ENCODE data around the gene TARDBP.
"Not testable (repeated sequence)": the region's sequence is repeated elsewhere in the genome, so short reads cannot be mapped to it uniquely, and the experiment has no call there.

TARDBP gene

DNA sequence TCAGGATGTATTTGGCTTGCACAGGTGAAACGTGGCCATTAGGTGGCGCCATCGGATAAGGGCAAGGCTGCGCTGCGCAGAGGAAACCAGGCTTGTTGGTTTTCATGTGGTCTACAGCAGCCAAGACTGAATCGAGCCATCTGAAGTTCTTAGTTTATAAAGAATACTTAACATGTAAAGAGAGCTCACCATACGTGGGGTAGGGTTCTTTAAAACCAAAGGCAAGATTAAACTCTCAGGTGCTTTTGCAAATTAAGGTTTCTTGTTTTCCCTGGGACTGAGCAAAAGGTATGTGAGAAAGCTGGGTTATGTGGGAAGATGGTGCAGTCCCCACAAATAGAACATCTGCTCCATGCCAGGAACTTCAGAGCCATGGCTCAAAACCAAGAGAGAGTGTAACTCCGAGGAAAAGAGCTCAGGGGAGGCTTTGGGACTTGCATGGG, 25.3 kb downstream of the TARDBP start:
- TF ChIP-seq, protein P1, sequence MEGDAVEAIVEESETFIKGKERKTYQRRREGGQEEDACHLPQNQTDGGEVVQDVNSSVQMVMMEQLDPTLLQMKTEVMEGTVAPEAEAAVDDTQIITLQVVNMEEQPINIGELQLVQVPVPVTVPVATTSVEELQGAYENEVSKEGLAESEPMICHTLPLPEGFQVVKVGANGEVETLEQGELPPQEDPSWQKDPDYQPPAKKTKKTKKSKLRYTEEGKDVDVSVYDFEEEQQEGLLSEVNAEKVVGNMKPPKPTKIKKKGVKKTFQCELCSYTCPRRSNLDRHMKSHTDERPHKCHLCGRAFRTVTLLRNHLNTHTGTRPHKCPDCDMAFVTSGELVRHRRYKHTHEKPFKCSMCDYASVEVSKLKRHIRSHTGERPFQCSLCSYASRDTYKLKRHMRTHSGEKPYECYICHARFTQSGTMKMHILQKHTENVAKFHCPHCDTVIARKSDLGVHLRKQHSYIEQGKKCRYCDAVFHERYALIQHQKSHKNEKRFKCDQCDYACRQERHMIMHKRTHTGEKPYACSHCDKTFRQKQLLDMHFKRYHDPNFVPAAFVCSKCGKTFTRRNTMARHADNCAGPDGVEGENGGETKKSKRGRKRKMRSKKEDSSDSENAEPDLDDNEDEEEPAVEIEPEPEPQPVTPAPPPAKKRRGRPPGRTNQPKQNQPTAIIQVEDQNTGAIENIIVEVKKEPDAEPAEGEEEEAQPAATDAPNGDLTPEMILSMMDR (IDR thresholded peaks at IDR 0.05): peak; percentile 98
- no peak for TF ChIP-seq ZFX (IDR thresholded peaks at IDR 0.05; ENCODE audit: borderline replicate concordance)
- no peak overlapping the region for H3K27ac ChIP-seq

DNA sequence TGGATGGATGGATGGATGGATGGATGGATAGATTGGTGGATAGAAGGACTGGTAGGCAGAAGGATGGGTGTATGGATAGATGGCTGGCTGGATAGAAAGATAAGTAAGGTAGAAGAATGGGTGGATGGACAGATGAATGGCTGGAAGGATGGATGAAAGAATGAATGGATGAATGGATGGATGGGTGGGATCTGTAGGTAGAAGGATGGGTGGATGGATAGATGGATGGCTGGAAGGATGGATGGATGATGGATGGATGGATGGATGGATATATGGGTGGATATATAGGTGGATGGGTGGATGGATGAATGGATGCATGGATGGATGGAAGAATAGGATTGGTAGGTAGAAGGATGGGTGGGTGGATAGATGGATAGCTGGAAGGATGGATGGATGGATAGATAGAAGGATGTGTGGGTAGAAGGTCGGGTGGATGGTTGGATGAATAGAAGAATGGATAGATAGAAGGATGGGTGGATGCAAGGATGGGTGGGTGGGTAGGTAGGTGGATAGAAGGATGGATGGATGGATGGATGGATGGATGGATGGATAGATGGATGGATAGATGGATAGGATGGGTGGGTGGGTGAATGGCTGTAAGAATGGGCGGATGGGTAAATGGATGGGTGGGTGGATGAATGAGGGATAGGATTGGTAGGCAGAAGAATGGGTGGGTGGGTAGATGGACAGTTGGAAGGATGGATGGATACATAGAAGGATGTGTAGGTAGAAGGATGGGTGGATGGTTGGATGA, 27.1 kb downstream of the TARDBP start:
- TF ChIP-seq, protein P1 (IDR thresholded peaks at IDR 0.05): no peak
- TF ChIP-seq ZFX (IDR thresholded peaks at IDR 0.05; ENCODE audit: borderline replicate concordance): no peak
- H3K27ac ChIP-seq: no peak overlapping the region

DNA sequence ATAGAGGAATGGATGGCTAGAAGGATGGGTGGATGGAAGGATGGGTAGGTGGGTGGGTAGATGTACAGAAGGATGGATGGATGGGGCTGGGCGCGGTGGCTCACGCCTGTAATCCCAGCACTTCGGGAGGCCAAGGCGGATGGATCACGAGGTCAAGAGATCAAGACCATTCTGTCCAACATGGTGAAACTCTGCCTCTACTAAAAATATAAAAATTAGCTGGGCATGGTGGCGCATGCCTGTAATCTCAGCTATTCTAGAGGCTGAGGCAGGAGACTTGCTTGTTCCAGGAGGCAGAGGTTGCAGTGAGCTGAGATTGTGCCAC, 27.6 kb downstream of the TARDBP start:
- not testable (repeated sequence) for H3K27ac ChIP-seq

GRCh38 chr1:11041048-11041447, 28.6 kb downstream of the TARDBP start:
- no peak overlapping the region for H3K27ac ChIP-seq
- TF ChIP-seq ZFX (IDR thresholded peaks at IDR 0.05; ENCODE audit: borderline replicate concordance): no peak
- TF ChIP-seq, protein P1 (IDR thresholded peaks at IDR 0.05): no peak

GRCh38 chr1:11042065-11042464, 29.6 kb downstream of the TARDBP start:
- no peak for TF ChIP-seq ZFX (IDR thresholded peaks at IDR 0.05; ENCODE audit: borderline replicate concordance)
- TF ChIP-seq, protein P1 (IDR thresholded peaks at IDR 0.05): no peak
- no peak overlapping the region for H3K27ac ChIP-seq

GRCh38 chr1:11042995-11043874, 30.8 kb downstream of the TARDBP start:
- no peak for TF ChIP-seq ZFX (IDR thresholded peaks at IDR 0.05; ENCODE audit: borderline replicate concordance)
- TF ChIP-seq, protein P1 (IDR thresholded peaks at IDR 0.05): no peak

DNA sequence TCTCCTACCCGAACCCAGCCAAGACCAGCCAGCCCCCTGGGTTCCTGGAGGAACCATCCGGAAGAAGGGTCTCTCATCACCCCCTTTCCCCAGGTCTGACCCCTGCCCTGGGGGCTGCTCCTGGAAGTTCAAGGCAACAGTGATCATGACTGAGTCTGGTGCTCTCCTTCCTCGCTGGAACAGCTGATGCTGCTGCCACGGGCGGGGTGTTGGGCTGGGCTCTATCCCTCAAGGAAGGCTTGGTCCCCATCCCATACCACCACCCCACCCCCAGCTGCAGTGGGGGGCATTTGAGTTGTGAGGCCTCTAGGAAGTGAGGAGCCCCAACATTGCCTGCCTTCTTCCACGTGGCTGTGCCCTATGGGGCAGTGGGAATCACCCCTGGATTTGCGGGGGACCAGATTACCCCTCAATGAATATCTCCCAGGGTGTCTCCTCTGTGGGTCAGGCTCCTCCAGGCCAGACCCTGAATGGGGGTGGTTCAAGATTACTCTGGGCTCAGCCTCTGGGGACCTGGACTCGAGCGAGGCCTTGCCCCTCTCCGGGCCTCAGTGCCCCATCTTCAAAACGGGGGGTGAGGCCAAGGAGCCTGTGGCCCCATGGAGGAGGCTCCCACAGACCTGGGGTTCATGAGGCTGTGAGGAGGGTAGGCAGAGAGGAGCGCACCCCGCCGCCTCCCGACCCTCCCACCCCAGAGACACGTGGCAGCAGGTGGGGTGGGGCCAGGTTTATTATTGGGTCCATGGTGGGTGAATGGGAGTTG, 31.8 kb downstream of the TARDBP start:
- no peak for TF ChIP-seq ZFX (IDR thresholded peaks at IDR 0.05; ENCODE audit: borderline replicate concordance)
- TF ChIP-seq, protein P1 (IDR thresholded peaks at IDR 0.05): no peak

More at GRCh38 chr1:11042995-11043874, 30.8 kb downstream of the TARDBP start:
- H3K27ac ChIP-seq: no peak overlapping the region

More for the DNA sequence above, 31.8 kb downstream of the TARDBP start:
- H3K27ac ChIP-seq: no peak overlapping the region

Data from 22Rv1 (cell line).